GM12878 (cell line): ENCODE data around the gene ADAM19. TPM values are rescaled to one million over a fixed set of nuclear protein-coding genes. Genes with fewer than 3 reads are reported as not detected.

ENCODE experiments used
- CUX1 ChIP-seq: IDR thresholded peaks from 2 replicates; pipeline ENCODE4 v1.6.1; 2012; ENCODE audit warnings: improper control_type of control experiment, low read depth, low read length; ENCODE audit not compliant: insufficient replicate concordance
- E4F1 ChIP-seq: fragments of 450-650 bp; IDR thresholded peaks from 2 replicates; pipeline ENCODE4 v1.6.1; 2018; ENCODE audit warnings: borderline replicate concordance, mild to moderate bottlenecking; ENCODE audit not compliant: partially characterized antibody
- HCFC1 ChIP-seq: fragments of 150-350 bp; IDR thresholded peaks from 2 replicates; pipeline ENCODE4 v1.6.1; 2014; ENCODE audit warnings: low read length
- IRF3 ChIP-seq: fragments of 450-650 bp; IDR thresholded peaks from 2 replicates; pipeline ENCODE4 v1.6.1; 2014; ENCODE audit warnings: mild to moderate bottlenecking
- KAT2A ChIP-seq: conservative IDR thresholded peaks from 2 replicates; pipeline ENCODE4 v1.6.1; 2011; ENCODE audit warnings: low read depth, low read length; ENCODE audit not compliant: control insufficient read depth
- NFYA ChIP-seq: IDR thresholded peaks from 2 replicates; pipeline ENCODE4 v1.6.1; 2011; ENCODE audit warnings: low read depth, mild to moderate bottlenecking, low read length, improper control_type of control experiment, borderline replicate concordance
- NR2C1 ChIP-seq: fragments of 450-650 bp; IDR thresholded peaks from 2 replicates; pipeline ENCODE4 v1.6.1; 2017; ENCODE audit warnings: antibody characterized with exemption, mild to moderate bottlenecking, moderate library complexity
- POU2F2 ChIP-seq: IDR thresholded peaks from 3 replicates; pipeline ENCODE4 v1.6.1; 2011; ENCODE audit warnings: low read depth, mild to moderate bottlenecking, low read length, borderline replicate concordance
- SKIL ChIP-seq: fragments of 450-650 bp; IDR thresholded peaks from 2 replicates; pipeline ENCODE4 v1.6.1; 2017; ENCODE audit warnings: mild to moderate bottlenecking, low read depth, inconsistent platforms; ENCODE audit not compliant: poor library complexity, severe bottlenecking
- SUPT20H ChIP-seq: IDR thresholded peaks from 2 replicates; pipeline ENCODE4 v1.6.1; 2011; ENCODE audit warnings: low read depth, mild to moderate bottlenecking, low read length, moderate library complexity, borderline replicate concordance; ENCODE audit not compliant: control insufficient read depth
- ZBTB4 ChIP-seq: fragments of 450-650 bp; formaldehyde crosslinking; IDR thresholded peaks from 2 replicates; pipeline ENCODE4 v1.4.0; 2022; ENCODE audit warnings: mild to moderate bottlenecking, moderate library complexity
- ZZZ3 ChIP-seq: IDR thresholded peaks from 2 replicates; pipeline ENCODE4 v1.6.1; 2011; ENCODE audit warnings: low read depth; ENCODE audit not compliant: control insufficient read depth, insufficient read length
- polyA plus RNA-seq, 11 experiments: library from polyadenylated mRNA; depleted of rRNA in 4 of 11; unstranded in 6 of 11; stranded (reverse) in 5 of 11; fragments of >200 nt; fragmentation: Nextera tagmentation in 4 of 11; fragmentation: Illumina TruSeq in 1 of 11; extraction: Ambion mirVana in 4 of 11; extraction: Trizol in 1 of 11; gene quantifications; 1 replicate in 1 of 11; 2 replicates in 10 of 11; pipeline versions ENCODE4 v1.2.1 to v1.2.3, GENCODE V29; 2011 to 2016; ENCODE audit warnings: inconsistent platforms in 2 of 11, missing spikeins in 2 of 11, low read depth in 1 of 11
- total RNA-seq, 4 experiments: library from RNA; depleted of rRNA in 3 of 4; stranded (reverse); fragments of >200 nt in 3 of 4; fragmentation: Illumina TruSeq in 1 of 4; extraction: Trizol in 1 of 4; gene quantifications; 2 replicates each; pipeline versions ENCODE4 v1.2.1 to v1.2.3, GENCODE V29; 2013 to 2021

Gene ADAM19
- total and polyA plus RNA-seq, 10 of the 15 experiments (the other 5 are each of a cell fraction or from before 2014, with no cell fraction given), result 16.0 to 92.8 (median 44.7) TPM

- TF ChIP-seq NR2C1 (peak; percentile 32; the same call in 1 of the 2 replicates), CUX1 (no peak), NFYA (no peak), IRF3 (no peak), SUPT20H (no peak), POU2F2 (no peak), SKIL (no peak), E4F1 (no peak), HCFC1 (no peak), KAT2A (no peak), ZZZ3 (no peak), ZBTB4 (CRISPR knock-in tag) (no peak)
These were observed 21.2 kb downstream of the ADAM19 start (continued) for GRCh38 chr5:157554179-157555036.
